Endothelial cell of umbilical vein (primary cell): Measurements from ENCODE around the gene NDUFA11. TPM values are rescaled to one million over a fixed set of nuclear protein-coding genes. Genes with fewer than 3 reads are reported as not detected.

Source experiments
- BruUV-seq: library from RNA; stranded (reverse); fragments of 400-500 nt; replicated peaks from 2 replicates; lab custom pipeline; 2021; lab: Mats Ljungman, UMichigan
- CTCF ChIA-PET: fragments of 300-600, 350-600 bp; sonication (Branson Sonifier 250); formaldehyde crosslinking; loops from one replicate; lab custom pipeline; 2021; ENCODE audit warnings: antibody characterized with exemption, inconsistent platforms; lab: Charles Lee
- POLR2A ChIA-PET: fragments of 300-600, 350-600 bp; sonication (Branson Sonifier 250); formaldehyde crosslinking; loops from one replicate; lab custom pipeline; 2021; ENCODE audit warnings: antibody characterized with exemption, inconsistent platforms; lab: Charles Lee
- DNase-seq: peaks from one replicate; pipeline ENCODE4 v3.0.0-alpha.2; 2011; ENCODE audit warnings: low read depth, low spot score
- FAIRE-seq: peaks from 2 replicates; lab custom pipeline; 2011; peaks lifted over from hg19 to GRCh38; lab: Jason Lieb, UNC
- H2AFZ ChIP-seq: 2 replicates; pipeline ENCODE4 v1.6.0; 2012; ENCODE audit warnings: low read depth, low read length, control low read depth, inconsistent platforms
- H3K27ac ChIP-seq: 2 replicates; pipeline ENCODE4 v1.5.1; 2011; ENCODE audit warnings: low read depth, mild to moderate bottlenecking, control low read depth, low read length, moderate library complexity; ENCODE audit not compliant: insufficient read depth
- H3K27me3 ChIP-seq, 2 experiments: 2 replicates each; pipeline versions ENCODE4 v1.6.0 to v1.6.1; 2011; ENCODE audit warnings: low read length in 2 of 2, mixed read lengths in 1 of 2; ENCODE audit not compliant: control insufficient read depth in 2 of 2, insufficient read depth in 2 of 2
- H3K36me3 ChIP-seq, 2 experiments: 2 replicates in 1 of 2; 3 replicates in 1 of 2; pipeline ENCODE4 v1.5.1; 2011; ENCODE audit warnings: low read length in 2 of 2, mild to moderate bottlenecking in 1 of 2, moderate library complexity in 1 of 2; ENCODE audit not compliant: control insufficient read depth in 2 of 2, insufficient read depth in 2 of 2; ENCODE audit errors: extremely low read depth in 1 of 2
- H3K4me1 ChIP-seq: 3 replicates; pipeline ENCODE4 v1.5.1; 2011; ENCODE audit warnings: mild to moderate bottlenecking, low read length; ENCODE audit not compliant: control insufficient read depth, insufficient read depth; ENCODE audit errors: extremely low read depth
- H3K4me2 ChIP-seq: 2 replicates; pipeline ENCODE4 v1.6.1; 2011; ENCODE audit warnings: low read length, control low read depth, mixed read lengths; ENCODE audit not compliant: insufficient read depth
- H3K4me3 ChIP-seq, 3 experiments: fragments of 200-600 bp in 1 of 3; sonication (generic), shearing (Covaris generic) in 1 of 3; replicated peaks in 1 of 3; 2 replicates each; pipeline ENCODE4 v1.5.1; 2011 to 2016; ENCODE audit warnings: control low read depth in 3 of 3, low read length in 3 of 3, mild to moderate bottlenecking in 2 of 3, inconsistent platforms in 1 of 3, low read depth in 1 of 3, moderate library complexity in 1 of 3; ENCODE audit not compliant: insufficient read depth in 1 of 3
- H3K79me2 ChIP-seq: 2 replicates; pipeline ENCODE4 v1.6.0; 2012; ENCODE audit warnings: low read length, inconsistent platforms; ENCODE audit not compliant: control insufficient read depth, insufficient read depth
- H3K9ac ChIP-seq: replicated peaks from 2 replicates; pipeline ENCODE3; 2011; ENCODE audit warnings: low read length, control low read depth; ENCODE audit not compliant: insufficient read depth; ENCODE audit errors: extremely low read depth
- H3K9me1 ChIP-seq: replicated peaks from 3 replicates; pipeline ENCODE4 v1.6.0; 2011; ENCODE audit warnings: mild to moderate bottlenecking, low read length; ENCODE audit not compliant: control insufficient read depth, insufficient read depth; ENCODE audit errors: extremely low read depth
- H3K9me3 ChIP-seq: replicated peaks from 2 replicates; pipeline ENCODE4 v1.5.1; 2012; ENCODE audit warnings: low read length, inconsistent platforms; ENCODE audit not compliant: control insufficient read depth, insufficient read depth
- H4K20me1 ChIP-seq: replicated peaks from 2 replicates; pipeline ENCODE3; 2011; ENCODE audit warnings: mild to moderate bottlenecking, low read length; ENCODE audit not compliant: control insufficient read depth, insufficient read depth; ENCODE audit errors: extremely low read depth
- EZH2 ChIP-seq: IDR thresholded peaks from 2 replicates; pipeline ENCODE4 v1.6.1; 2012; ENCODE audit warnings: borderline replicate concordance, low read depth, mild to moderate bottlenecking, moderate library complexity, low read length, inconsistent platforms; ENCODE audit not compliant: severe bottlenecking
- FOS ChIP-seq: IDR thresholded peaks from 2 replicates; pipeline ENCODE4 v1.6.1; 2011; ENCODE audit warnings: mild to moderate bottlenecking, low read length, moderate library complexity, borderline replicate concordance; ENCODE audit not compliant: insufficient read depth
- GATA2 ChIP-seq: IDR thresholded peaks from 2 replicates; pipeline ENCODE4 v1.7.0; 2011; ENCODE audit warnings: low read depth, mild to moderate bottlenecking, moderate library complexity, mixed read lengths, low read length; ENCODE audit not compliant: insufficient read length, insufficient read depth
- JUN ChIP-seq: IDR thresholded peaks from 2 replicates; pipeline ENCODE4 v1.6.1; 2011; ENCODE audit warnings: borderline replicate concordance, low read depth; ENCODE audit not compliant: insufficient read length, insufficient read depth
- MYC ChIP-seq: IDR thresholded peaks from one replicate; pipeline ENCODE4 v1.6.1; 2011; ENCODE audit warnings: mild to moderate bottlenecking, low read depth, low read length
- POLR2A ChIP-seq: IDR thresholded peaks from 2 replicates; pipeline ENCODE4 v1.6.1; 2012; ENCODE audit warnings: low read depth, mild to moderate bottlenecking, control low read depth, low read length
- POLR2AphosphoS5 ChIP-seq: IDR thresholded peaks from 2 replicates; pipeline ENCODE4 v1.6.1; 2012; ENCODE audit warnings: low read depth, mild to moderate bottlenecking, control low read depth, low read length, moderate library complexity; ENCODE audit not compliant: insufficient read depth
- dilution Hi-C: fragments of 300-500 bp; cut with MboI; formaldehyde crosslinking; loops from one replicate; pipeline ENCODE4 v1.15.0; 2019; ENCODE audit warnings: low sequenced_read_pairs; ENCODE audit not compliant: extremely low pct_ligation_motif_present
- intact Hi-C: fragments of 100-400 bp; cut with micrococcal nuclease; formaldehyde crosslinking; loops from one replicate; pipeline ENCODE4 v1.10.0; 2022
- polyA plus RNA-seq, 4 experiments: library from polyadenylated mRNA; depleted of rRNA in 3 of 4; stranded (reverse) in 3 of 4; unstranded in 1 of 4; fragments of >200 nt; gene quantifications; 2 replicates each; pipeline versions ENCODE4 v1.2.1 to v1.2.3, GENCODE V29; 2011 to 2012; ENCODE audit warnings: missing spikeins in 1 of 4
- total RNA-seq: library from RNA; stranded (reverse); gene quantifications from 2 replicates; pipeline ENCODE4 v1.2.3, GENCODE V29; 2021
- TF ChIP-seq, protein P1 (sequence below), 2 donors: IDR thresholded peaks; 1 replicate in 1 of 2; 2 replicates in 1 of 2; pipeline ENCODE4 v1.5.1; 2011; ENCODE audit warnings: low read length in 2 of 2, mild to moderate bottlenecking in 2 of 2, moderate library complexity in 2 of 2, control low read depth in 1 of 2, inconsistent platforms in 1 of 2, low read depth in 1 of 2; ENCODE audit not compliant: insufficient read depth in 1 of 2; ENCODE audit errors: extremely low read depth in 1 of 2
- TF ChIP-seq, protein P2 (sequence below): IDR thresholded peaks from 2 replicates; pipeline ENCODE4 v1.6.1; 2011; ENCODE audit not compliant: insufficient read depth, insufficient read length

NDUFA11 gene
- total and polyA plus RNA-seq, 2 donors (not counting 3 experiments of a cell fraction or from before 2014, with no cell fraction given) = 281 to 876 TPM

DNA sequence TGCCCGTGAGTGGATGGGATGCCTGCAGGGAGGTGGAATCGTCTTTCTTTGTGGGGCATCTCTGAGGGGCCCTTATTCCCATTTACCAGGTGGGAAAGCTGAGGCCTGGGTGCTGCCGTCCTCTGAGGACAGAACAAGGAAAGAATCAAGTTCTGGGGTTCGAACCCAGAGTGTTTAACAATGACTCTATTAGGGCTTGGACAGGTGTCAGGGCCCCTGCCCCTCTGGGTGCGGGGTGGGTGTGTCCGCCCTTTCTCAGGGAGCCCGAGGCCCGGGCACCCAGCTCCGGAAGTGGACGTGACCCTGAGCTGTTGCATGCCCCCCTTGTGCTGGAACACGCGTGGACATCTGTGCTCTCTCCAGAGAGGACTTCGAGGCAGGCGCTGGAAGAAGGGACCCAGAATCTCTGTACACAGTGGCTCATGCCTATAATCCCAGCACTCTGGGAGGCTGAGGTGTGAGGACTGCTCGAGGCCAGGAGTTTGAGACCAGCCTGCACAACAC lies 10.8 kb downstream of the NDUFA11 start:
- CTCF ChIA-PET = interaction anchor here (1.0 to 5.0 kb wide), 4 partner anchors 65 to 129 kb away, joined by 7 to 76 read pairs (median 8); partner anchors contain the start of gene NRTN

More for the DNA sequence above, 10.8 kb downstream of the NDUFA11 start:
- Histone ChIP-seq H2AFZ (no peak overlapping the region), H3K9me3 (no peaks in the 10 kb centered on the region), H4K20me1 (no peaks in the 10 kb centered on the region), H3K36me3 (peaks cover 0 to 12% of the 10 kb centered on the region in 2 experiments), H3K4me1 (peaks cover 19% of the 10 kb centered on the region), H3K9me1 (no peaks in the 10 kb centered on the region), H3K27ac (no peak overlapping the region), H3K4me3 (no peak overlapping the region), H3K4me2 (no peak overlapping the region), H3K9ac (no peak overlapping the region), H3K79me2 (no peaks in the 10 kb centered on the region), H3K27me3 (no peaks in the 10 kb centered on the region)
- TSS peak; percentile 7 for BruUV-seq
- intact Hi-C loops = loop anchor here (1.0 kb wide), 1 partner anchor 89 kb away; no protein-coding TSS in a partner anchor
- FAIRE-seq = no peak
- DNase-seq = no peak
- dilution Hi-C loops = no loop called here
- TF ChIP-seq GATA2 (no peak), POLR2A (no peak), FOS (no peak), MYC (no peak), EZH2 (no peak), JUN (no peak), POLR2AphosphoS5 (no peak)
- TF ChIP-seq, protein P1, sequence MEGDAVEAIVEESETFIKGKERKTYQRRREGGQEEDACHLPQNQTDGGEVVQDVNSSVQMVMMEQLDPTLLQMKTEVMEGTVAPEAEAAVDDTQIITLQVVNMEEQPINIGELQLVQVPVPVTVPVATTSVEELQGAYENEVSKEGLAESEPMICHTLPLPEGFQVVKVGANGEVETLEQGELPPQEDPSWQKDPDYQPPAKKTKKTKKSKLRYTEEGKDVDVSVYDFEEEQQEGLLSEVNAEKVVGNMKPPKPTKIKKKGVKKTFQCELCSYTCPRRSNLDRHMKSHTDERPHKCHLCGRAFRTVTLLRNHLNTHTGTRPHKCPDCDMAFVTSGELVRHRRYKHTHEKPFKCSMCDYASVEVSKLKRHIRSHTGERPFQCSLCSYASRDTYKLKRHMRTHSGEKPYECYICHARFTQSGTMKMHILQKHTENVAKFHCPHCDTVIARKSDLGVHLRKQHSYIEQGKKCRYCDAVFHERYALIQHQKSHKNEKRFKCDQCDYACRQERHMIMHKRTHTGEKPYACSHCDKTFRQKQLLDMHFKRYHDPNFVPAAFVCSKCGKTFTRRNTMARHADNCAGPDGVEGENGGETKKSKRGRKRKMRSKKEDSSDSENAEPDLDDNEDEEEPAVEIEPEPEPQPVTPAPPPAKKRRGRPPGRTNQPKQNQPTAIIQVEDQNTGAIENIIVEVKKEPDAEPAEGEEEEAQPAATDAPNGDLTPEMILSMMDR (IDR thresholded peaks at IDR 0.05; ENCODE audit: extremely low read depth in 1 of 2, insufficient read depth in 1 of 2, low read depth in 1 of 2, low read length in 2 of 2) = no peak
- TF ChIP-seq, protein P2, sequence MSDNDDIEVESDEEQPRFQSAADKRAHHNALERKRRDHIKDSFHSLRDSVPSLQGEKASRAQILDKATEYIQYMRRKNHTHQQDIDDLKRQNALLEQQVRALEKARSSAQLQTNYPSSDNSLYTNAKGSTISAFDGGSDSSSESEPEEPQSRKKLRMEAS = no peak
- POLR2A ChIA-PET = no interaction called here
